ENCODE data around the gene CLIP2. TPM values are rescaled to one million over a fixed set of nuclear protein-coding genes. Genes with fewer than 3 reads are reported as not detected.

The CLIP2 gene
- total RNA-seq, 1 experiment from 2014 or later = 26.2 TPM

GRCh38 chr7:74344132-74344496, 54.9 kb downstream of the CLIP2 start:
- peak overlapping the region; percentile 78 for H3K27ac ChIP-seq (ENCODE audit: low read length)
- ChIA-PET CTCF (interaction anchor here (0.6 to 0.7 kb wide), 2 partner anchors 56 to 71 kb away, joined by 3 to 4 read pairs; no protein-coding TSS in a partner anchor), POLR2A (ENCODE audit: unreplicated experiment) (interaction anchor here (0.6 kb wide), 1 partner anchor 17 kb away, joined by 5 read pairs; no protein-coding TSS in a partner anchor)
- TF ChIP-seq EZH2 (IDR thresholded peaks at IDR 0.05; ENCODE audit: low read length, unreplicated experiment) (no peak), EZH2phosphoT487 (IDR thresholded peaks at IDR 0.05; ENCODE audit: borderline replicate concordance, low read length) (no peak)
- TF ChIP-seq, protein P1, sequence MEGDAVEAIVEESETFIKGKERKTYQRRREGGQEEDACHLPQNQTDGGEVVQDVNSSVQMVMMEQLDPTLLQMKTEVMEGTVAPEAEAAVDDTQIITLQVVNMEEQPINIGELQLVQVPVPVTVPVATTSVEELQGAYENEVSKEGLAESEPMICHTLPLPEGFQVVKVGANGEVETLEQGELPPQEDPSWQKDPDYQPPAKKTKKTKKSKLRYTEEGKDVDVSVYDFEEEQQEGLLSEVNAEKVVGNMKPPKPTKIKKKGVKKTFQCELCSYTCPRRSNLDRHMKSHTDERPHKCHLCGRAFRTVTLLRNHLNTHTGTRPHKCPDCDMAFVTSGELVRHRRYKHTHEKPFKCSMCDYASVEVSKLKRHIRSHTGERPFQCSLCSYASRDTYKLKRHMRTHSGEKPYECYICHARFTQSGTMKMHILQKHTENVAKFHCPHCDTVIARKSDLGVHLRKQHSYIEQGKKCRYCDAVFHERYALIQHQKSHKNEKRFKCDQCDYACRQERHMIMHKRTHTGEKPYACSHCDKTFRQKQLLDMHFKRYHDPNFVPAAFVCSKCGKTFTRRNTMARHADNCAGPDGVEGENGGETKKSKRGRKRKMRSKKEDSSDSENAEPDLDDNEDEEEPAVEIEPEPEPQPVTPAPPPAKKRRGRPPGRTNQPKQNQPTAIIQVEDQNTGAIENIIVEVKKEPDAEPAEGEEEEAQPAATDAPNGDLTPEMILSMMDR (conservative IDR thresholded peaks at IDR 0.05; ENCODE audit: low read depth, low read length) = no peak
- H3K36me3 ChIP-seq (ENCODE audit: low read depth, low read length) = no peaks in the 10 kb centered on the region
- no peaks in the 10 kb centered on the region for H3K9me3 ChIP-seq (ENCODE audit: low read length)
- no TSS peak for BruUV-seq (replicated peaks)
- intact Hi-C loops (cut with micrococcal nuclease) = no loop called here
- peak; percentile 67 for DNase-seq
- no peak overlapping the region for H2AFZ ChIP-seq (ENCODE audit: low read length)
- H3K4me1 ChIP-seq (ENCODE audit: insufficient read depth, low read length) = peaks cover 10% of the 10 kb centered on the region
- H3K4me3 ChIP-seq (ENCODE audit: low read length) = no peak overlapping the region
- peak; percentile 60 for ATAC-seq
- peak overlapping the region; percentile 27; the same call in 1 of the 2 replicates for H3K9ac ChIP-seq (ENCODE audit: low read length)
- H3K9me2 ChIP-seq (replicated peaks; ENCODE audit: low read length) = no peaks in the 10 kb centered on the region
- peak overlapping the region; percentile 66 for H3K4me2 ChIP-seq (ENCODE audit: low read length)
- no peaks in the 10 kb centered on the region for H3F3A ChIP-seq (ENCODE audit: low read length, unreplicated experiment)
- H3K79me2 ChIP-seq (ENCODE audit: low read length) = no peaks in the 10 kb centered on the region
- H3K27me3 ChIP-seq (ENCODE audit: low read length) = no peaks in the 10 kb centered on the region
- H4K20me1 ChIP-seq (ENCODE audit: low read length) = no peaks in the 10 kb centered on the region

DNA sequence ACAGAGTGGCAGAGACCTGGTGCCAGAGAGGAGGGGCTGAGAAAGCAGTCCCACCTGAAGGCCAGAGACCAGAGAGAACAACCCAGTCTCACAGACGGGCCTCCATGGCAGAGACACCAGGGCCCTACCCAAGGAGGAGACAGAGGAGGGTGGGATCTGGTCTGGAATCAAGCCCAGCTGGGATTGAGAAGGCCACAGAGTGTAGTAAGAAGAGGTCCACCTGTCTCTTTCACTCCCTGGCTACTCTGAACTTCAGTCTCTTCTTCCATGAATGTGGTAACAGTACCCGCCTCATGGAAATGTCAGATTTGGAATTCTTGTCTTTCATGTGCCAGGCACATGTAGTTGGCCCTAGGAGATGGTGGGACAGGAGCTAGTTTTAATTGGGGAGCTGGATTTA, 55.6 kb downstream of the CLIP2 start:
- H3K27me3 ChIP-seq (ENCODE audit: low read length) = no peaks in the 10 kb centered on the region
- no peaks in the 10 kb centered on the region for H3F3A ChIP-seq (ENCODE audit: low read length, unreplicated experiment)
- no peak overlapping the region for H3K4me2 ChIP-seq (ENCODE audit: low read length)
- TF ChIP-seq, protein P1 (conservative IDR thresholded peaks at IDR 0.05; ENCODE audit: low read depth, low read length) = no peak
- TF ChIP-seq EZH2phosphoT487 (IDR thresholded peaks at IDR 0.05; ENCODE audit: borderline replicate concordance, low read length) (no peak), EZH2 (IDR thresholded peaks at IDR 0.05; ENCODE audit: low read length, unreplicated experiment) (no peak)
- H3K79me2 ChIP-seq (ENCODE audit: low read length) = no peaks in the 10 kb centered on the region
- H2AFZ ChIP-seq (ENCODE audit: low read length) = no peak overlapping the region
- no TSS peak for BruUV-seq (replicated peaks)
- ChIA-PET CTCF (interaction anchor here (0.7 kb wide), 1 partner anchor 61 kb away, joined by 4 read pairs; no protein-coding TSS in a partner anchor), POLR2A (ENCODE audit: unreplicated experiment) (no interaction called here)
- H4K20me1 ChIP-seq (ENCODE audit: low read length) = no peaks in the 10 kb centered on the region
- H3K36me3 ChIP-seq (ENCODE audit: low read depth, low read length) = no peaks in the 10 kb centered on the region
- intact Hi-C loops (cut with micrococcal nuclease) = no loop called here
- H3K9me2 ChIP-seq (replicated peaks; ENCODE audit: low read length) = no peaks in the 10 kb centered on the region
- H3K4me1 ChIP-seq (ENCODE audit: insufficient read depth, low read length) = peaks cover 10% of the 10 kb centered on the region
- ATAC-seq (no peak), DNase-seq (no peak)
- H3K9me3 ChIP-seq (ENCODE audit: low read length) = no peaks in the 10 kb centered on the region
- H3K4me3 ChIP-seq (ENCODE audit: low read length) = no peak overlapping the region
- no peak overlapping the region for H3K9ac ChIP-seq (ENCODE audit: low read length)
- no peak overlapping the region for H3K27ac ChIP-seq (ENCODE audit: low read length)

DNA sequence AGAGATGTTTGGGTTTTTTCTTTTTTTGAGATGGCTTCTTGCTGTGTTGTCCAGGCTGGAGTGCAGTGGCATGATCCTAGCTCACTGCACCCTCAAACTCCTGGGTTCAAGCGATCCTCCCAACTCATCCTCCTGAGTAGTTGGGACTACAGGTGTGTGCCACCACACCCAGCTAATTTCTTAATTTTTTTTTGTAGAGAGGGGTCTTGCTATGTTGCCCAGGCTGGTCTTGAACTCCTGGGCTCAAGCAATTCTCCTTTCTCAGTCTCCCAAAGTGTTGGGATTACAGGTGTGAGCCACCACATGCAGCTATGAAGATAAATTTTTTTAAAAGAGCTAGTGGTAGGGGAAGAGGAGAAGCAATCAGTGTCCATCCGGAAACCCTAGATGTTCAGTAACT, 56.8 kb downstream of the CLIP2 start:
- Histone ChIP-seq H3K9me2 (replicated peaks; ENCODE audit: low read length) (no peaks in the 10 kb centered on the region), H3K9me3 (ENCODE audit: low read length) (no peaks in the 10 kb centered on the region), H3K4me1 (ENCODE audit: insufficient read depth, low read length) (peaks cover 10% of the 10 kb centered on the region), H3K9ac (ENCODE audit: low read length) (no peak overlapping the region), H3K27me3 (ENCODE audit: low read length) (no peaks in the 10 kb centered on the region), H3K4me2 (ENCODE audit: low read length) (no peak overlapping the region), H3K4me3 (ENCODE audit: low read length) (no peak overlapping the region), H3K36me3 (ENCODE audit: low read depth, low read length) (no peaks in the 10 kb centered on the region), H3K79me2 (ENCODE audit: low read length) (no peaks in the 10 kb centered on the region), H3F3A (ENCODE audit: low read length, unreplicated experiment) (no peaks in the 10 kb centered on the region), H2AFZ (ENCODE audit: low read length) (no peak overlapping the region), H3K27ac (ENCODE audit: low read length) (no peak overlapping the region), H4K20me1 (ENCODE audit: low read length) (no peaks in the 10 kb centered on the region)
- no TSS peak for BruUV-seq (replicated peaks)
- intact Hi-C loops (cut with micrococcal nuclease) = no loop called here
- TF ChIP-seq, protein P1 (conservative IDR thresholded peaks at IDR 0.05; ENCODE audit: low read depth, low read length) = no peak
- TF ChIP-seq EZH2 (IDR thresholded peaks at IDR 0.05; ENCODE audit: low read length, unreplicated experiment) = no peak
- TF ChIP-seq EZH2phosphoT487 (IDR thresholded peaks at IDR 0.05; ENCODE audit: borderline replicate concordance, low read length) = no peak
- ATAC-seq (no peak), DNase-seq (no peak)
- POLR2A ChIA-PET (ENCODE audit: unreplicated experiment) = no interaction called here
- CTCF ChIA-PET = no interaction called here

Data from PC-3 (cell line).